Keratinocyte (primary cell): ENCODE data around the gene C14orf93. TPM values are rescaled to one million over a fixed set of nuclear protein-coding genes. Genes with fewer than 3 reads are reported as not detected.

Experiments
- DNase-seq: peaks from one replicate; pipeline ENCODE4 v3.0.0-alpha.2; 2011; ENCODE audit warnings: low read depth, missing footprints, low spot score
- FAIRE-seq: peaks from 2 replicates; lab custom pipeline; 2011; peaks lifted over from hg19 to GRCh38; lab: Jason Lieb, UNC
- H2AFZ ChIP-seq: 2 replicates; pipeline ENCODE4 v1.6.0; 2012; ENCODE audit warnings: low read length, control low read depth, inconsistent platforms; ENCODE audit not compliant: control insufficient read depth
- H3K27ac ChIP-seq: 2 replicates; pipeline ENCODE4 v1.5.1; 2011; ENCODE audit warnings: low read length; ENCODE audit not compliant: control insufficient read depth, insufficient read depth
- H3K27me3 ChIP-seq: 3 replicates; pipeline ENCODE4 v1.6.0; 2011; ENCODE audit warnings: low read length; ENCODE audit not compliant: control insufficient read depth, insufficient read depth; ENCODE audit errors: extremely low read depth
- H3K36me3 ChIP-seq, 2 experiments: 2 replicates in 1 of 2; 3 replicates in 1 of 2; pipeline ENCODE4 v1.5.1; 2011; ENCODE audit warnings: low read length in 2 of 2, mild to moderate bottlenecking in 1 of 2; ENCODE audit not compliant: control insufficient read depth in 2 of 2, insufficient read depth in 2 of 2; ENCODE audit errors: extremely low read depth in 1 of 2
- H3K4me1 ChIP-seq: 3 replicates; pipeline ENCODE4 v1.5.1; 2011; ENCODE audit warnings: low read length; ENCODE audit not compliant: control insufficient read depth, insufficient read depth; ENCODE audit errors: extremely low read depth
- H3K4me2 ChIP-seq: 3 replicates; pipeline ENCODE4 v1.6.0; 2011; ENCODE audit warnings: low read depth, low read length; ENCODE audit not compliant: control insufficient read depth, insufficient read depth; ENCODE audit errors: extremely low read depth
- H3K4me3 ChIP-seq, 3 experiments: fragments of 200-600 bp in 1 of 3; sonication (generic) in 1 of 3; 2 replicates in 2 of 3; 3 replicates in 1 of 3; pipeline ENCODE4 v1.5.1; 2011 to 2016; ENCODE audit warnings: low read length in 3 of 3, mild to moderate bottlenecking in 3 of 3, control low read depth in 2 of 3, inconsistent platforms in 1 of 3, low read depth in 1 of 3, mixed read lengths in 1 of 3, mixed run types in 1 of 3, moderate library complexity in 1 of 3; ENCODE audit not compliant: control insufficient read depth in 2 of 3, insufficient read depth in 2 of 3; ENCODE audit errors: extremely low read depth in 1 of 3
- H3K79me2 ChIP-seq: 2 replicates; pipeline ENCODE4 v1.6.0; 2012; ENCODE audit warnings: low read length; ENCODE audit not compliant: control insufficient read depth, insufficient read depth
- H3K9ac ChIP-seq: 3 replicates; pipeline ENCODE4 v1.6.0; 2011; ENCODE audit warnings: low read length; ENCODE audit not compliant: control insufficient read depth, insufficient read depth; ENCODE audit errors: extremely low read depth
- H3K9me1 ChIP-seq: 3 replicates; pipeline ENCODE4 v1.6.0; 2011; ENCODE audit warnings: low read length; ENCODE audit not compliant: control insufficient read depth, insufficient read depth; ENCODE audit errors: extremely low read depth
- H3K9me3 ChIP-seq: 2 replicates; pipeline ENCODE4 v1.5.1; 2012; ENCODE audit warnings: low read depth, low read length; ENCODE audit not compliant: control insufficient read depth
- H4K20me1 ChIP-seq: 3 replicates; pipeline ENCODE4 v1.6.0; 2011; ENCODE audit warnings: low read length; ENCODE audit not compliant: control insufficient read depth, insufficient read depth; ENCODE audit errors: extremely low read depth
- CTCF ChIP-seq, 3 experiments: IDR thresholded peaks in 1 of 3; conservative IDR thresholded peaks in 1 of 3; optimal IDR thresholded peaks in 1 of 3; 2 replicates in 2 of 3; 3 replicates in 1 of 3; pipeline versions ENCODE3 to v1.5.1; 2011; ENCODE audit warnings: low read length in 3 of 3, mild to moderate bottlenecking in 3 of 3, moderate library complexity in 2 of 3, control low read depth in 1 of 3, inconsistent platforms in 1 of 3; ENCODE audit not compliant: insufficient read depth in 2 of 3; ENCODE audit errors: extremely low read depth in 1 of 3
- EZH2 ChIP-seq: IDR thresholded peaks from one replicate; pipeline ENCODE4 v1.6.1; 2012; ENCODE audit warnings: inconsistent platforms, mild to moderate bottlenecking, low read length, moderate library complexity
- dilution Hi-C: fragments of 300-500 bp; cut with MboI; formaldehyde crosslinking; loops from one replicate; pipeline ENCODE4 v1.7.0; 2020; ENCODE audit warnings: low sequenced_read_pairs; ENCODE audit not compliant: extremely low pct_ligation_motif_present
- polyA plus RNA-seq, 5 experiments: library from polyadenylated mRNA; depleted of rRNA in 3 of 5; stranded (reverse) in 3 of 5; stranded (forward) in 1 of 5; unstranded in 1 of 5; fragments of >200 nt; gene quantifications; 1 replicate in 1 of 5; 2 replicates in 3 of 5; 3 replicates in 1 of 5; pipeline versions ENCODE4 v1.2.1 to v1.2.3, GENCODE V29; 2011 to 2012; ENCODE audit warnings: missing spikeins in 2 of 5, low read depth in 1 of 5, low replicate concordance in 1 of 5

The C14orf93 gene
- polyA plus RNA-seq, 1 donor (not counting 4 experiments of a cell fraction or from before 2014, with no cell fraction given) = 7.7 TPM

- DNase-seq = no peak
- dilution Hi-C loops = no loop called here
- TF ChIP-seq EZH2 = no peak
- no peak for TF ChIP-seq CTCF (optimal IDR thresholded peaks at IDR 0.05 in 1 of 3, IDR thresholded peaks at IDR 0.05 in 1 of 3, conservative IDR thresholded peaks at IDR 0.05 in 1 of 3; ENCODE audit: extremely low read depth in 1 of 3, insufficient read depth in 2 of 3, low read length in 3 of 3)
- H4K20me1 ChIP-seq = no peaks in the 10 kb centered on the region
- no peaks in the 10 kb centered on the region for H3K27me3 ChIP-seq
- no peak overlapping the region for H3K9ac ChIP-seq
- peak overlapping the region in 1 of 3 experiments; percentile 64 for H3K4me3 ChIP-seq
- H2AFZ ChIP-seq = peak overlapping the region; percentile 24
- H3K4me2 ChIP-seq = peak overlapping the region; percentile 84
- H3K36me3 ChIP-seq = no peaks in the 10 kb centered on the region
- H3K79me2 ChIP-seq = no peaks in the 10 kb centered on the region
- no peak overlapping the region for H3K27ac ChIP-seq
- no peaks in the 10 kb centered on the region for H3K9me3 ChIP-seq
- peaks cover 27% of the 10 kb centered on the region for H3K4me1 ChIP-seq
- FAIRE-seq = no peak
- H3K9me1 ChIP-seq = no peaks in the 10 kb centered on the region
Measured at GRCh38 chr14:23008831-23009230, 1.1 kb downstream of the C14orf93 start.

- Histone ChIP-seq H2AFZ (peak overlapping the region; percentile 98), H3K9me3 (no peaks in the 10 kb centered on the region), H3K4me3 (peak overlapping the region; percentile 43 to 88 (median 80)), H3K9me1 (no peaks in the 10 kb centered on the region), H3K27me3 (no peaks in the 10 kb centered on the region), H3K9ac (peak overlapping the region; percentile 90), H3K27ac (peak overlapping the region; percentile 96), H3K79me2 (no peaks in the 10 kb centered on the region), H3K4me1 (peaks cover 27% of the 10 kb centered on the region), H3K36me3 (no peaks in the 10 kb centered on the region), H3K4me2 (peak overlapping the region; percentile 98), H4K20me1 (no peaks in the 10 kb centered on the region)
- FAIRE-seq = peak; percentile 69
- TF ChIP-seq CTCF (optimal IDR thresholded peaks at IDR 0.05 in 1 of 3, IDR thresholded peaks at IDR 0.05 in 1 of 3, conservative IDR thresholded peaks at IDR 0.05 in 1 of 3; ENCODE audit: extremely low read depth in 1 of 3, insufficient read depth in 2 of 3, low read length in 3 of 3) (peak; percentile 22 to 47 (median 46)), EZH2 (no peak)
- DNase-seq = peak; percentile 85
- dilution Hi-C loops = no loop called here
Measured at GRCh38 chr14:23006544-23007419, 3.2 kb downstream of the C14orf93 start.
